Measurements from ENCODE around the gene DAP. TPM values are rescaled to one million over a fixed set of nuclear protein-coding genes. Genes with fewer than 3 reads are reported as not detected.
"Not testable (repeated sequence)": the region's sequence is repeated elsewhere in the genome, so short reads cannot be mapped to it uniquely, and the experiment has no call there.

DAP gene
- total RNA-seq (10 to 100 TPM; 40.1 to 54.5 TPM), total RNA-seq (18.4 to 19.7 reads per million in 2 donors)

GRCh38 chr5:10761185-10761932 is at the start of gene DAP:
Gene DAP, minus strand, starts transcription at chr5:10761234. Its CDS starts 166 bp downstream, at chr5:10761068.
- H3K27ac Mint-ChIP-seq: peak within 1 kb of the TSS; percentile 86
- no peaks in the 10 kb centered on the region for H3K9me3 ChIP-seq (ENCODE audit: control insufficient read depth, low read length, poor library complexity, severe bottlenecking)
- no peaks in the 10 kb centered on the region for H3K36me3 Mint-ChIP-seq (ENCODE audit: low read depth)
- DNase-seq: peak; percentile 90 to 95 (median 93)
- peaks cover 35% of the 10 kb centered on the region for H3K4me1 Mint-ChIP-seq
- ATAC-seq: peak; percentile 90
- no peaks in the 10 kb centered on the region for H3K27me3 Mint-ChIP-seq
- H3K4me3 Mint-ChIP-seq: peak within 1 kb of the TSS; percentile 91

GRCh38 chr5:10808347-10809226 is 47.6 kb upstream of the DAP start:
- no peaks in the 10 kb centered on the region for H3K9me3 ChIP-seq (ENCODE audit: control insufficient read depth, low read length, poor library complexity, severe bottlenecking)
- Mint-ChIP-seq H3K36me3 (ENCODE audit: low read depth) (peaks cover 2% of the 10 kb centered on the region), H3K4me3 (no peak overlapping the region), H3K4me1 (no peaks in the 10 kb centered on the region), H3K27ac (no peak overlapping the region), H3K27me3 (peaks cover 25% of the 10 kb centered on the region)
- ATAC-seq (no peak), DNase-seq (no peak)

- no peaks in the 10 kb centered on the region for H3K4me1 Mint-ChIP-seq
- peaks cover 30% of the 10 kb centered on the region for H3K27me3 Mint-ChIP-seq
- peaks cover 2% of the 10 kb centered on the region for H3K36me3 Mint-ChIP-seq (ENCODE audit: low read depth)
- DNase-seq: no peak
- ATAC-seq: no peak
- no peak overlapping the region for H3K27ac Mint-ChIP-seq
- H3K4me3 Mint-ChIP-seq: no peak overlapping the region
- H3K9me3 ChIP-seq (ENCODE audit: control insufficient read depth, low read length, poor library complexity, severe bottlenecking): no peaks in the 10 kb centered on the region
Measured at GRCh38 chr5:10801931-10802666, 41.1 kb upstream of the DAP start.

GRCh38 chr5:10800852-10801251 is 39.8 kb upstream of the DAP start:
- peaks cover 1% of the 10 kb centered on the region for H3K36me3 Mint-ChIP-seq (ENCODE audit: low read depth)
- H3K27me3 Mint-ChIP-seq: peaks cover 38% of the 10 kb centered on the region
- DNase-seq: no peak
- no peaks in the 10 kb centered on the region for H3K9me3 ChIP-seq (ENCODE audit: control insufficient read depth, low read length, poor library complexity, severe bottlenecking)
- no peak for ATAC-seq
- H3K27ac Mint-ChIP-seq: no peak overlapping the region
- no peaks in the 10 kb centered on the region for H3K4me1 Mint-ChIP-seq
- no peak overlapping the region for H3K4me3 Mint-ChIP-seq

GRCh38 chr5:10797261-10797660 is 36.2 kb upstream of the DAP start:
- ATAC-seq (no peak), DNase-seq (no peak)
- no peak overlapping the region for H3K27ac Mint-ChIP-seq
- H3K27me3 Mint-ChIP-seq: peaks cover 44% of the 10 kb centered on the region
- H3K4me3 Mint-ChIP-seq: no peak overlapping the region
- no peaks in the 10 kb centered on the region for H3K9me3 ChIP-seq (ENCODE audit: control insufficient read depth, low read length, poor library complexity, severe bottlenecking)
- no peaks in the 10 kb centered on the region for H3K36me3 Mint-ChIP-seq (ENCODE audit: low read depth)
- no peaks in the 10 kb centered on the region for H3K4me1 Mint-ChIP-seq

- peaks cover 28% of the 10 kb centered on the region for H3K27me3 Mint-ChIP-seq
- H3K36me3 Mint-ChIP-seq (ENCODE audit: low read depth): no peaks in the 10 kb centered on the region
- no peak overlapping the region for H3K27ac Mint-ChIP-seq
- no peaks in the 10 kb centered on the region for H3K4me1 Mint-ChIP-seq
- H3K9me3 ChIP-seq (ENCODE audit: control insufficient read depth, low read length, poor library complexity, severe bottlenecking): no peaks in the 10 kb centered on the region
- no peak for DNase-seq
- ATAC-seq: no peak
- H3K4me3 Mint-ChIP-seq: no peak overlapping the region
Measured at GRCh38 chr5:10793785-10794184, 32.8 kb upstream of the DAP start.

GRCh38 chr5:10792336-10792735 is 31.3 kb upstream of the DAP start:
- Mint-ChIP-seq H3K4me3 (no peak overlapping the region), H3K27ac (no peak overlapping the region), H3K27me3 (peaks cover 28% of the 10 kb centered on the region), H3K4me1 (no peaks in the 10 kb centered on the region), H3K36me3 (ENCODE audit: low read depth) (no peaks in the 10 kb centered on the region)
- H3K9me3 ChIP-seq (ENCODE audit: control insufficient read depth, low read length, poor library complexity, severe bottlenecking): no peaks in the 10 kb centered on the region
- ATAC-seq: no peak
- DNase-seq: no peak

GRCh38 chr5:10789726-10790125 is 28.7 kb upstream of the DAP start:
- ATAC-seq (no peak), DNase-seq (no peak)
- Mint-ChIP-seq H3K4me1 (no peaks in the 10 kb centered on the region), H3K4me3 (no peak overlapping the region), H3K27me3 (peaks cover 4% of the 10 kb centered on the region), H3K36me3 (ENCODE audit: low read depth) (no peaks in the 10 kb centered on the region), H3K27ac (no peak overlapping the region)
- H3K9me3 ChIP-seq (ENCODE audit: control insufficient read depth, low read length, poor library complexity, severe bottlenecking): no peaks in the 10 kb centered on the region

- DNase-seq (no peak), ATAC-seq (no peak)
- no peaks in the 10 kb centered on the region for H3K27me3 Mint-ChIP-seq
- no peak overlapping the region for H3K27ac Mint-ChIP-seq
- no peaks in the 10 kb centered on the region for H3K36me3 Mint-ChIP-seq (ENCODE audit: low read depth)
- no peaks in the 10 kb centered on the region for H3K9me3 ChIP-seq (ENCODE audit: control insufficient read depth, low read length, poor library complexity, severe bottlenecking)
- H3K4me3 Mint-ChIP-seq: no peak overlapping the region
- H3K4me1 Mint-ChIP-seq: no peaks in the 10 kb centered on the region
Measured at GRCh38 chr5:10789021-10789420, 28.0 kb upstream of the DAP start.

GRCh38 chr5:10788358-10788757 is 27.3 kb upstream of the DAP start:
- Mint-ChIP-seq H3K4me3 (no peak overlapping the region), H3K27ac (no peak overlapping the region), H3K36me3 (ENCODE audit: low read depth) (no peaks in the 10 kb centered on the region), H3K27me3 (no peaks in the 10 kb centered on the region), H3K4me1 (no peaks in the 10 kb centered on the region)
- no peaks in the 10 kb centered on the region for H3K9me3 ChIP-seq (ENCODE audit: control insufficient read depth, low read length, poor library complexity, severe bottlenecking)
- DNase-seq: no peak
- no peak for ATAC-seq

GRCh38 chr5:10786835-10787234 is 25.8 kb upstream of the DAP start:
- no peak for ATAC-seq
- no peaks in the 10 kb centered on the region for H3K9me3 ChIP-seq (ENCODE audit: control insufficient read depth, low read length, poor library complexity, severe bottlenecking)
- Mint-ChIP-seq H3K36me3 (ENCODE audit: low read depth) (no peaks in the 10 kb centered on the region), H3K27ac (no peak overlapping the region), H3K4me1 (no peaks in the 10 kb centered on the region), H3K27me3 (no peaks in the 10 kb centered on the region), H3K4me3 (no peak overlapping the region)
- no peak for DNase-seq

- not testable (repeated sequence) for H3K9me3 ChIP-seq (ENCODE audit: control insufficient read depth, low read length, poor library complexity, severe bottlenecking); H3K4me3 Mint-ChIP-seq; H3K4me1 Mint-ChIP-seq; H3K27ac Mint-ChIP-seq; DNase-seq; ATAC-seq; H3K36me3 Mint-ChIP-seq (ENCODE audit: low read depth)
- H3K27me3 Mint-ChIP-seq: peaks cover 18% of the 10 kb centered on the region
Measured at GRCh38 chr5:10780208-10780607, 19.2 kb upstream of the DAP start.

- H3K27ac Mint-ChIP-seq: no peak overlapping the region
- H3K27me3 Mint-ChIP-seq: peaks cover 18% of the 10 kb centered on the region
- ATAC-seq (no peak), DNase-seq (no peak)
- H3K4me3 Mint-ChIP-seq: no peak overlapping the region
- H3K36me3 Mint-ChIP-seq (ENCODE audit: low read depth): no peaks in the 10 kb centered on the region
- H3K4me1 Mint-ChIP-seq: no peaks in the 10 kb centered on the region
- no peaks in the 10 kb centered on the region for H3K9me3 ChIP-seq (ENCODE audit: control insufficient read depth, low read length, poor library complexity, severe bottlenecking)
Measured at GRCh38 chr5:10779592-10779991, 18.6 kb upstream of the DAP start.
